ENCODE data around the gene TMEM269. TPM values are rescaled to one million over a fixed set of nuclear protein-coding genes. Genes with fewer than 3 reads are reported as not detected.

TMEM269 gene
- total RNA-seq = under 1 TPM; 0.20 to 0.66 TPM
- polyA plus RNA-seq (2013, experiment 1 of 2) = 0.53 TPM
- polyA plus RNA-seq (2013, experiment 2 of 2) = 0.46 TPM
- long read RNA-seq, experiment 1 = 0 reads
- long read RNA-seq, experiment 2 = 0 reads
- long read RNA-seq, experiment 3 = 0 reads
- long read RNA-seq, experiment 4 = 0 reads

GRCh38 chr1:42784946-42785693 lies at the start of gene TMEM269:
Gene TMEM269 (plus strand): TSS chr1:42784991. CDS start chr1:42789894, 4,903 bp downstream.
- Mint-ChIP-seq H3K4me3 (peak within 1 kb of the TSS; percentile 28), H3K27ac (no peak within 1 kb of the TSS)

GRCh38 chr1:42735056-42735455 lies 49.7 kb upstream of the TMEM269 start:
- no peaks in the 10 kb centered on the region for H3K9me3 ChIP-seq (ENCODE audit: control insufficient read depth, low read length)
- H3K27ac ChIP-seq (ENCODE audit: low read depth, low read length) = no peak overlapping the region
- Mint-ChIP-seq H3K4me3 (no peak overlapping the region), H3K27ac (no peak overlapping the region), H3K9me3 (no peaks in the 10 kb centered on the region), H3K27me3 (ENCODE audit: insufficient read depth) (no peaks in the 10 kb centered on the region), H3K4me1 (peaks cover 27% of the 10 kb centered on the region), H3K36me3 (ENCODE audit: low read depth) (peaks cover 6% of the 10 kb centered on the region)
- TF ChIP-seq CTCF (conservative IDR thresholded peaks at IDR 0.05) = no peak
- no peaks in the 10 kb centered on the region for H3K36me3 ChIP-seq (ENCODE audit: control insufficient read depth, insufficient read depth, low read length)
- no peak overlapping the region for H3K4me3 ChIP-seq (ENCODE audit: low read length)
- no peak overlapping the region for H3K9ac ChIP-seq (ENCODE audit: extremely low read depth, low read length, poor library complexity, severe bottlenecking)
- no peaks in the 10 kb centered on the region for H3K27me3 ChIP-seq (ENCODE audit: control insufficient read depth, insufficient read depth, low read length, poor library complexity, severe bottlenecking)
- peaks cover 4% of the 10 kb centered on the region for H3K4me1 ChIP-seq (ENCODE audit: control insufficient read depth, insufficient read depth, low read length)
- WGBS, 2 experiments (ENCODE audit: insufficient coverage in 1 of 2, insufficient read length in 1 of 2) = 89 to 96% methylated on average over 9 to 11 of the region's 11 CpGs
- no peak for DNase-seq

More at GRCh38 chr1:42784946-42785693, at the start of gene TMEM269:
- no peaks in the 10 kb centered on the region for H3K9me3 Mint-ChIP-seq
- no peaks in the 10 kb centered on the region for H3K9me3 ChIP-seq (ENCODE audit: control insufficient read depth, low read length)
- no peak within 1 kb of the TSS for H3K9ac ChIP-seq (ENCODE audit: extremely low read depth, low read length, poor library complexity, severe bottlenecking)
- no peaks in the 10 kb centered on the region for H3K27me3 ChIP-seq (ENCODE audit: control insufficient read depth, insufficient read depth, low read length, poor library complexity, severe bottlenecking)
- peaks cover 16% of the 10 kb centered on the region for H3K27me3 Mint-ChIP-seq (ENCODE audit: insufficient read depth)
- H3K4me1 Mint-ChIP-seq = peaks cover 4% of the 10 kb centered on the region
- 91 to 92% methylated on average over 23 to 54 of the region's 54 CpGs for WGBS, 2 experiments (ENCODE audit: insufficient coverage in 1 of 2, insufficient read length in 1 of 2)
- H3K4me3 ChIP-seq (ENCODE audit: low read length) = no peak within 1 kb of the TSS
- DNase-seq = no peak
- H3K36me3 ChIP-seq (ENCODE audit: control insufficient read depth, insufficient read depth, low read length) = peaks cover 20% of the 10 kb centered on the region
- H3K4me1 ChIP-seq (ENCODE audit: control insufficient read depth, insufficient read depth, low read length) = no peaks in the 10 kb centered on the region
- no peak within 1 kb of the TSS for H3K27ac ChIP-seq (ENCODE audit: low read depth, low read length)
- H3K36me3 Mint-ChIP-seq (ENCODE audit: low read depth) = peaks cover 30% of the 10 kb centered on the region
- no peak for TF ChIP-seq CTCF (conservative IDR thresholded peaks at IDR 0.05)

- Histone ChIP-seq H3K9me3 (ENCODE audit: control insufficient read depth, low read length) (no peaks in the 10 kb centered on the region), H3K27ac (ENCODE audit: low read depth, low read length) (no peak overlapping the region), H3K9ac (ENCODE audit: extremely low read depth, low read length, poor library complexity, severe bottlenecking) (no peak overlapping the region), H3K4me3 (ENCODE audit: low read length) (no peak overlapping the region), H3K36me3 (ENCODE audit: control insufficient read depth, insufficient read depth, low read length) (no peaks in the 10 kb centered on the region), H3K4me1 (ENCODE audit: control insufficient read depth, insufficient read depth, low read length) (peaks cover 4% of the 10 kb centered on the region), H3K27me3 (ENCODE audit: control insufficient read depth, insufficient read depth, low read length, poor library complexity, severe bottlenecking) (no peaks in the 10 kb centered on the region)
- TF ChIP-seq CTCF (conservative IDR thresholded peaks at IDR 0.05) = no peak
- DNase-seq = no peak
- H3K4me3 Mint-ChIP-seq = no peak overlapping the region
- H3K36me3 Mint-ChIP-seq (ENCODE audit: low read depth) = peaks cover 6% of the 10 kb centered on the region
- WGBS, 2 experiments (ENCODE audit: insufficient coverage in 1 of 2, insufficient read length in 1 of 2) = 86 to 94% methylated on average over 7 to 14 of the region's 14 CpGs
- H3K4me1 Mint-ChIP-seq = peaks cover 30% of the 10 kb centered on the region
- H3K9me3 Mint-ChIP-seq = no peaks in the 10 kb centered on the region
- no peak overlapping the region for H3K27ac Mint-ChIP-seq
- no peaks in the 10 kb centered on the region for H3K27me3 Mint-ChIP-seq (ENCODE audit: insufficient read depth)
These were observed 49.2 kb upstream of the TMEM269 start for GRCh38 chr1:42735477-42736105.
